A549 (cell line): ENCODE measurements around the gene UBE2O.

Experiments used
- BHLHE40 ChIP-seq: IDR thresholded peaks from 2 replicates; pipeline ENCODE4 v1.6.1; 2012; ENCODE audit warnings: low read depth, low read length, inconsistent platforms
- CBX2 ChIP-seq: fragments of 200-600 bp; sonication (generic); IDR thresholded peaks from 2 replicates; pipeline ENCODE4 v1.6.1; 2016; ENCODE audit warnings: low read depth, mild to moderate bottlenecking, borderline replicate concordance
- CTCF ChIP-seq: fragments of >200 bp; sonication (Bioruptor Twin); formaldehyde crosslinking; IDR thresholded peaks from 3 replicates; pipeline ENCODE4 v1.5.1; 2016
- EP300 ChIP-seq, 2 experiments: fragments of >200 bp; sonication (Bioruptor Twin); formaldehyde crosslinking; IDR thresholded peaks; 2 replicates in 1 of 2; 3 replicates in 1 of 2; pipeline ENCODE4 v1.6.1; 2016 to 2017
- NFE2L2 ChIP-seq: fragments of 150-350 bp; conservative IDR thresholded peaks from 2 replicates; pipeline ENCODE4 v1.6.1; 2014; ENCODE audit warnings: low read length
- POLR2A ChIP-seq: IDR thresholded peaks from 2 replicates; pipeline ENCODE4 v1.6.1; 2012; ENCODE audit warnings: mild to moderate bottlenecking, low read length
- RAD21 ChIP-seq, 2 experiments: fragments of >200 bp in 1 of 2; sonication (Bioruptor Twin) in 1 of 2; formaldehyde crosslinking in 1 of 2; IDR thresholded peaks in 1 of 2; conservative IDR thresholded peaks in 1 of 2; 2 replicates in 1 of 2; 3 replicates in 1 of 2; pipeline ENCODE4 v1.6.1; 2012 to 2018; ENCODE audit warnings: inconsistent platforms in 1 of 2
- REST ChIP-seq: fragments of 200-600 bp; sonication (generic); IDR thresholded peaks from 2 replicates; pipeline ENCODE4 v1.6.1; 2016; ENCODE audit warnings: antibody characterized with exemption, mild to moderate bottlenecking, moderate library complexity
- USF2 ChIP-seq: fragments of 450-650 bp; IDR thresholded peaks from 2 replicates; pipeline ENCODE4 v1.6.1; 2014; ENCODE audit warnings: antibody characterized with exemption
- ZNF302 ChIP-seq: fragments of 250-450 bp; sonication (Bioruptor Pico); IDR thresholded peaks from 2 replicates; pipeline ENCODE4 v1.9.0; 2021; ENCODE audit warnings: inconsistent platforms, mild to moderate bottlenecking, moderate library complexity

- TF ChIP-seq CTCF, result no peak
- TF ChIP-seq POLR2A, result no peak
- TF ChIP-seq BHLHE40, result no peak
- TF ChIP-seq RAD21 (conservative IDR thresholded peaks at IDR 0.05 in 1 of 2, IDR thresholded peaks at IDR 0.05 in 1 of 2), result no peak
- TF ChIP-seq ZNF302 (CRISPR knock-in tag), result no peak
- no peak for TF ChIP-seq CBX2
- no peak for TF ChIP-seq USF2
- TF ChIP-seq NFE2L2, result no peak
- no peak for TF ChIP-seq EP300 (IDR thresholded peaks at IDR 0.05)
- TF ChIP-seq REST, result no peak
Measured at GRCh38 chr17:76376318-76377133, 76.4 kb downstream of the UBE2O start.
